H1 (cell line): ENCODE results near the gene OXA1L. TPM values are rescaled to one million over a fixed set of nuclear protein-coding genes. Genes with fewer than 3 reads are reported as not detected.

Source experiments
- SIRT6 ChIP-seq: IDR thresholded peaks from one replicate; pipeline ENCODE4 v1.7.1; 2012; ENCODE audit warnings: low read length, inconsistent platforms
- SP4 ChIP-seq: IDR thresholded peaks from 2 replicates; pipeline ENCODE4 v1.6.1; 2012; ENCODE audit warnings: low read length, inconsistent platforms
- SUZ12 ChIP-seq: fragments of 200-600 bp; sonication (generic); IDR thresholded peaks from 2 replicates; pipeline ENCODE4 v1.6.1; 2012; ENCODE audit warnings: mild to moderate bottlenecking, inconsistent platforms, low read length, moderate library complexity, mixed read lengths
- TAF7 ChIP-seq: optimal IDR thresholded peaks from 2 replicates; pipeline ENCODE3; 2011; ENCODE audit warnings: low read depth, mild to moderate bottlenecking, inconsistent platforms, low read length, moderate library complexity, borderline replicate concordance
- polyA plus RNA-seq, 7 experiments: library from polyadenylated mRNA; depleted of rRNA in 3 of 7; stranded (reverse) in 5 of 7; unstranded in 2 of 7; fragments of >200 nt in 5 of 7; fragments of 200-250 nt in 2 of 7; gene quantifications; 1 replicate in 5 of 7; 2 replicates in 1 of 7; 4 replicates in 1 of 7; pipeline versions ENCODE4 v1.2.1 to v1.2.3, GENCODE V29; 2011 to 2013; ENCODE audit warnings: missing spikeins in 2 of 7, mixed read lengths in 2 of 7
- total RNA-seq: library from RNA; stranded (reverse); fragmentation: NEBNext Ultra II Directional; extraction: Animal tissue kit (Norgen Biotek cat#: 25700); gene quantifications from 2 replicates; pipeline ENCODE4 v1.2.1, GENCODE V29; 2021
- TF ChIP-seq, protein P1 (sequence below): IDR thresholded peaks from 2 replicates; pipeline ENCODE4 v1.6.1; 2012; ENCODE audit warnings: inconsistent platforms

OXA1L gene
- total and polyA plus RNA-seq, 2 of the 8 experiments (the other 6 are each of a cell fraction or from before 2014, with no cell fraction given), result 125 to 199 TPM

DNA sequence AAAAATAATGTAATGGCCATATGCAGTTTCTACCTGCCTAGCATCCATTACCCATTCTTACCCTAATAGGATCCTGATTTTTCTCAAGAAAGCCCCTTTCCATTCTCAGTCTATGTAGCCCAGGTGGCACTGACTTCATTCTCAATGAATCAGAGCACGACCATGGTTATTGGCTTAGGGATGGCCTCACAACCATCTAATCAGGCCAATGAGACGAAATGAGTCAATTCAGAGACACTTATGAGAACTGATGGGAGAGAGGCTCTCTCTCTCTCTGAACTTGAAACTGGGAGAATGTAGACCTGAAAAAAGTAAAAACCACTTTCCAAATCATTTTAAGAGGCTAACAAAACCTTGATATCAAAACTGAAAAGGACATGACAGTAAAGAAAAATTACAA is 45.3 kb upstream of the OXA1L start (continued):
- TF ChIP-seq, protein P1, sequence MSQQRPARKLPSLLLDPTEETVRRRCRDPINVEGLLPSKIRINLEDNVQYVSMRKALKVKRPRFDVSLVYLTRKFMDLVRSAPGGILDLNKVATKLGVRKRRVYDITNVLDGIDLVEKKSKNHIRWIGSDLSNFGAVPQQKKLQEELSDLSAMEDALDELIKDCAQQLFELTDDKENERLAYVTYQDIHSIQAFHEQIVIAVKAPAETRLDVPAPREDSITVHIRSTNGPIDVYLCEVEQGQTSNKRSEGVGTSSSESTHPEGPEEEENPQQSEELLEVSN, result no peak
- TF ChIP-seq SUZ12 (no peak), SIRT6 (no peak), TAF7 (no peak), SP4 (no peak)
